PC-3 (cell line): ENCODE measurements around the gene NRSN2.

Experiments used
- EZH2 ChIP-seq: fragments of 300-600 bp; sonication (generic); IDR thresholded peaks from one replicate; pipeline ENCODE4 v1.6.1; 2017; ENCODE audit warnings: antibody characterized with exemption, mild to moderate bottlenecking, low read length; ENCODE audit not compliant: unreplicated experiment
- EZH2phosphoT487 ChIP-seq: fragments of 300-600 bp; sonication (generic); IDR thresholded peaks from 2 replicates; pipeline ENCODE4 v1.6.1; 2018; ENCODE audit warnings: mild to moderate bottlenecking, antibody characterized with exemption, low read length, borderline replicate concordance
- TF ChIP-seq, protein P1 (sequence below): fragments of 300-600 bp; sonication (generic); conservative IDR thresholded peaks from 2 replicates; pipeline ENCODE4 v1.5.1; 2017; ENCODE audit warnings: antibody characterized with exemption, low read depth, mild to moderate bottlenecking, low read length

DNA sequence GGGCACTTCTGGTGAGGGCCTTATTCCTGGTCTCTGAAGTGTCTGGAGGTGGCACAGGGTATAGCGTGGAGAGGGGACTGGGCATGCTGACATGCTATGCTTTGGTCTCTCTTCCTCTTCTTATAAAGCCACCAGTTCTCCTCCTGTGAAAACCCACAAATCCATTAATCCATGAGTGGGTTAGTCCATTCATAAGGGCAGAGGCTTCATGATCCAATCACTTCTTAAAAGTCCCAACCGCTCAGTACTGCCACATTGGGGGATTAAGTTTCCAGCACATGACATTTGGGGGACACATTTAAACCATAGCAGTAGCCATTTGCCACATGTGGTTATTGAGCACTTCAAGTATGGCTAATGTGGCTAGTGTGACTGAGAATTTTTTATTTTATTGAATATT, 29.8 kb downstream of the NRSN2 start:
- TF ChIP-seq, protein P1, sequence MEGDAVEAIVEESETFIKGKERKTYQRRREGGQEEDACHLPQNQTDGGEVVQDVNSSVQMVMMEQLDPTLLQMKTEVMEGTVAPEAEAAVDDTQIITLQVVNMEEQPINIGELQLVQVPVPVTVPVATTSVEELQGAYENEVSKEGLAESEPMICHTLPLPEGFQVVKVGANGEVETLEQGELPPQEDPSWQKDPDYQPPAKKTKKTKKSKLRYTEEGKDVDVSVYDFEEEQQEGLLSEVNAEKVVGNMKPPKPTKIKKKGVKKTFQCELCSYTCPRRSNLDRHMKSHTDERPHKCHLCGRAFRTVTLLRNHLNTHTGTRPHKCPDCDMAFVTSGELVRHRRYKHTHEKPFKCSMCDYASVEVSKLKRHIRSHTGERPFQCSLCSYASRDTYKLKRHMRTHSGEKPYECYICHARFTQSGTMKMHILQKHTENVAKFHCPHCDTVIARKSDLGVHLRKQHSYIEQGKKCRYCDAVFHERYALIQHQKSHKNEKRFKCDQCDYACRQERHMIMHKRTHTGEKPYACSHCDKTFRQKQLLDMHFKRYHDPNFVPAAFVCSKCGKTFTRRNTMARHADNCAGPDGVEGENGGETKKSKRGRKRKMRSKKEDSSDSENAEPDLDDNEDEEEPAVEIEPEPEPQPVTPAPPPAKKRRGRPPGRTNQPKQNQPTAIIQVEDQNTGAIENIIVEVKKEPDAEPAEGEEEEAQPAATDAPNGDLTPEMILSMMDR = no peak
- TF ChIP-seq EZH2 (no peak), EZH2phosphoT487 (no peak)
